H1 (cell line): ENCODE measurements around the gene SELENOF. TPM values are rescaled to one million over a fixed set of nuclear protein-coding genes. Genes with fewer than 3 reads are reported as not detected.

Source experiments
- CTCF ChIA-PET: fragments of 300-600 bp; sonication (Branson Sonifier 250); formaldehyde crosslinking; loops from one replicate; lab custom pipeline; 2021; ENCODE audit not compliant: partially characterized antibody; lab: Charles Lee
- POLR2A ChIA-PET: fragments of 300-600 bp; sonication (Branson Sonifier 250); formaldehyde crosslinking; loops from one replicate; lab custom pipeline; 2021; ENCODE audit warnings: inconsistent platforms; ENCODE audit not compliant: partially characterized antibody; lab: Charles Lee
- DNase-seq, 2 experiments: peaks; one replicate each; pipeline versions ENCODE4 v3.0.0 to v3.0.0-alpha.2; 2010 to 2022; ENCODE audit warnings: low spot score in 2 of 2, low read depth in 1 of 2, mixed read lengths in 1 of 2
- FAIRE-seq: peaks from 2 replicates; lab custom pipeline; 2011; peaks lifted over from hg19 to GRCh38; lab: Jason Lieb, UNC
- H2AFZ ChIP-seq: 2 replicates; pipeline ENCODE4 v1.8.1; 2012; ENCODE audit warnings: low read length, inconsistent platforms
- H2AK5ac ChIP-seq: 2 replicates; pipeline ENCODE4 v1.6.1; 2013; ENCODE audit warnings: low read depth, low read length
- H2BK120ac ChIP-seq: replicated peaks from 2 replicates; pipeline ENCODE3; 2013; ENCODE audit warnings: low read depth, low read length, inconsistent platforms
- H2BK12ac ChIP-seq: 2 replicates; pipeline ENCODE4 v1.6.1; 2013; ENCODE audit warnings: low read depth, low read length
- H2BK15ac ChIP-seq: 2 replicates; pipeline ENCODE4 v1.6.1; 2013; ENCODE audit warnings: low read length
- H2BK20ac ChIP-seq: 2 replicates; pipeline ENCODE4 v1.6.1; 2013; ENCODE audit warnings: low read length
- H2BK5ac ChIP-seq: 2 replicates; pipeline ENCODE4 v1.6.1; 2013; ENCODE audit warnings: low read depth, low read length
- H3K14ac ChIP-seq: 2 replicates; pipeline ENCODE4 v1.6.1; 2013; ENCODE audit warnings: inconsistent platforms; ENCODE audit not compliant: insufficient read length
- H3K18ac ChIP-seq: 2 replicates; pipeline ENCODE4 v1.6.1; 2013; ENCODE audit warnings: low read length; ENCODE audit errors: extremely low read depth
- H3K23ac ChIP-seq: 2 replicates; pipeline ENCODE4 v1.6.1; 2013; ENCODE audit warnings: inconsistent platforms; ENCODE audit not compliant: insufficient read length
- H3K23me2 ChIP-seq: 2 replicates; pipeline ENCODE4 v1.6.1; 2013; ENCODE audit warnings: low read depth, low read length
- H3K27ac ChIP-seq: 2 replicates; pipeline ENCODE4 v1.6.1; 2011; ENCODE audit warnings: low read depth, low read length, inconsistent platforms
- H3K27me3 ChIP-seq, 4 experiments: replicated peaks in 1 of 4; 1 replicate in 1 of 4; 2 replicates in 3 of 4; pipeline versions ENCODE4 v1.6.1 to v1.8.1; 2011 to 2013; ENCODE audit warnings: low read length in 3 of 4, mild to moderate bottlenecking in 3 of 4, inconsistent platforms in 2 of 4, mixed read lengths in 2 of 4, moderate library complexity in 1 of 4; ENCODE audit not compliant: control insufficient read depth in 3 of 4, insufficient read depth in 3 of 4; ENCODE audit errors: extremely low read depth in 1 of 4
- H3K36me3 ChIP-seq, 4 experiments: 2 replicates each; pipeline versions ENCODE4 v1.6.1 to v1.8.1; 2011 to 2013; ENCODE audit warnings: mild to moderate bottlenecking in 4 of 4, low read length in 3 of 4, moderate library complexity in 2 of 4, control low read depth in 1 of 4, inconsistent platforms in 1 of 4; ENCODE audit not compliant: insufficient read depth in 4 of 4, control insufficient read depth in 2 of 4
- H3K4ac ChIP-seq: replicated peaks from 2 replicates; pipeline ENCODE3; 2013; ENCODE audit warnings: low read length, low read depth, mixed read lengths, inconsistent platforms; ENCODE audit not compliant: insufficient read length
- H3K4me1 ChIP-seq, 4 experiments: replicated peaks in 1 of 4; 1 replicate in 1 of 4; 2 replicates in 3 of 4; pipeline versions ENCODE4 v1.6.1 to v1.8.1; 2011 to 2013; ENCODE audit warnings: low read length in 3 of 4, inconsistent platforms in 2 of 4, mixed read lengths in 1 of 4; ENCODE audit not compliant: insufficient read depth in 4 of 4, control insufficient read depth in 3 of 4
- H3K4me2 ChIP-seq, 2 experiments: 2 replicates each; pipeline versions ENCODE4 v1.6.1 to v1.8.1; 2011 to 2013; ENCODE audit warnings: low read depth in 2 of 2, low read length in 2 of 2, control low read depth in 1 of 2, inconsistent platforms in 1 of 2, mild to moderate bottlenecking in 1 of 2; ENCODE audit not compliant: insufficient read depth in 1 of 2
- H3K4me3 ChIP-seq, 4 experiments: fragments of 200-600, 300-600 bp in 1 of 4; sonication (generic), shearing (Covaris generic), sonication (Bioruptor Twin) in 1 of 4; 2 replicates each; pipeline versions ENCODE4 v1.5.1 to v1.8.1; 2011 to 2016; ENCODE audit warnings: low read length in 4 of 4, low read depth in 3 of 4, control low read depth in 2 of 4, inconsistent platforms in 2 of 4, mild to moderate bottlenecking in 2 of 4, mixed read lengths in 1 of 4, moderate library complexity in 1 of 4; ENCODE audit not compliant: insufficient read depth in 2 of 4; ENCODE audit errors: extremely low read depth in 1 of 4
- H3K56ac ChIP-seq: replicated peaks from 2 replicates; pipeline ENCODE3; 2013; ENCODE audit warnings: low read depth, mild to moderate bottlenecking, mixed read lengths, low read length, inconsistent platforms; ENCODE audit not compliant: insufficient read length
- H3K79me1 ChIP-seq: 2 replicates; pipeline ENCODE4 v1.6.1; 2013; ENCODE audit warnings: low read depth, low read length, control low read depth
- H3K79me2 ChIP-seq, 2 experiments: 2 replicates each; pipeline versions ENCODE4 v1.6.1 to v1.8.1; 2012 to 2013; ENCODE audit warnings: low read length in 2 of 2, mild to moderate bottlenecking in 2 of 2, inconsistent platforms in 1 of 2; ENCODE audit not compliant: insufficient read depth in 2 of 2, control insufficient read depth in 1 of 2
- H3K9ac ChIP-seq, 4 experiments: replicated peaks in 1 of 4; 1 replicate in 1 of 4; 2 replicates in 3 of 4; pipeline versions ENCODE4 v1.6.1 to v1.8.1; 2011 to 2013; ENCODE audit warnings: low read depth in 3 of 4, low read length in 3 of 4, control low read depth in 2 of 4, mild to moderate bottlenecking in 2 of 4, moderate library complexity in 2 of 4, inconsistent platforms in 1 of 4; ENCODE audit errors: extremely low read depth in 1 of 4
- H3K9me3 ChIP-seq, 2 experiments: 2 replicates each; pipeline versions ENCODE4 v1.6.1 to v1.8.1; 2012 to 2013; ENCODE audit warnings: mild to moderate bottlenecking in 2 of 2, moderate library complexity in 2 of 2, control low read depth in 1 of 2, inconsistent platforms in 1 of 2, low read depth in 1 of 2, low read length in 1 of 2, mixed read lengths in 1 of 2; ENCODE audit not compliant: insufficient read depth in 2 of 2
- H4K20me1 ChIP-seq, 2 experiments: replicated peaks in 1 of 2; 2 replicates each; pipeline versions ENCODE3 to v1.8.1; 2011 to 2013; ENCODE audit warnings: inconsistent platforms in 2 of 2, low read length in 2 of 2, mild to moderate bottlenecking in 1 of 2; ENCODE audit not compliant: insufficient read depth in 2 of 2, control insufficient read depth in 1 of 2
- H4K5ac ChIP-seq: 2 replicates; pipeline ENCODE4 v1.6.1; 2013; ENCODE audit warnings: low read length, low read depth, mixed read lengths, inconsistent platforms; ENCODE audit not compliant: insufficient read length
- H4K8ac ChIP-seq: 2 replicates; pipeline ENCODE4 v1.8.0; 2013; ENCODE audit warnings: mild to moderate bottlenecking, moderate library complexity, low read length, inconsistent platforms; ENCODE audit not compliant: insufficient read depth; ENCODE audit errors: extremely low read depth
- H4K91ac ChIP-seq: replicated peaks from 2 replicates; pipeline ENCODE3; 2013; ENCODE audit warnings: low read length, mixed read lengths, inconsistent platforms; ENCODE audit not compliant: insufficient read length
- BACH1 ChIP-seq: IDR thresholded peaks from 2 replicates; pipeline ENCODE4 v1.6.1; 2012; ENCODE audit warnings: low read length, improper control_type of control experiment
- CTBP2 ChIP-seq: IDR thresholded peaks from 2 replicates; pipeline ENCODE4 v1.7.0; 2011; ENCODE audit warnings: borderline replicate concordance, mild to moderate bottlenecking, moderate library complexity, mixed read lengths, low read length; ENCODE audit not compliant: insufficient read depth, insufficient read length
- EZH2 ChIP-seq: fragments of 200-600 bp; sonication (generic); IDR thresholded peaks from 2 replicates; pipeline ENCODE4 v1.7.1; 2012; ENCODE audit warnings: low read depth, mild to moderate bottlenecking, moderate library complexity, low read length, inconsistent platforms; ENCODE audit not compliant: severe bottlenecking
- NANOG ChIP-seq: IDR thresholded peaks from 2 replicates; pipeline ENCODE4 v1.6.1; 2011; ENCODE audit warnings: low read length, low read depth, mild to moderate bottlenecking, inconsistent platforms; ENCODE audit not compliant: insufficient read depth, poor library complexity, severe bottlenecking
- POLR2AphosphoS5 ChIP-seq: IDR thresholded peaks from 2 replicates; pipeline ENCODE4 v1.6.1; 2011; ENCODE audit warnings: low read depth, low read length
- RBBP5 ChIP-seq: IDR thresholded peaks from 2 replicates; pipeline ENCODE4 v1.7.1; 2012; ENCODE audit warnings: low read depth, mild to moderate bottlenecking, inconsistent platforms, low read length, moderate library complexity, borderline replicate concordance
- TEAD4 ChIP-seq: IDR thresholded peaks from 2 replicates; pipeline ENCODE4 v1.6.1; 2012; ENCODE audit warnings: low read depth, low read length, inconsistent platforms, mixed read lengths
- WGBS, 2 experiments: shearing (Covaris generic) in 1 of 2; methylation state at CpG; one replicate each; pipeline versions ENCODE4 v1.1.6 to v1.1.7; 2013 to 2015; ENCODE audit warnings: low lambda C conversion rate in 2 of 2, mixed read lengths in 2 of 2, inconsistent platforms in 1 of 2, low coverage in 1 of 2, missing lambda C conversion rate in 1 of 2; ENCODE audit not compliant: insufficient replicate concordance in 2 of 2, insufficient coverage in 1 of 2, insufficient read length in 1 of 2; ENCODE audit errors: extremely low coverage in 1 of 2, missing lambda C conversion rate in 1 of 2; 5-methylcytosine and 5-hydroxymethylcytosine counted together
- polyA plus RNA-seq, 7 experiments: library from polyadenylated mRNA; depleted of rRNA in 3 of 7; stranded (reverse) in 5 of 7; unstranded in 2 of 7; fragments of >200 nt in 5 of 7; fragments of 200-250 nt in 2 of 7; gene quantifications; 1 replicate in 5 of 7; 2 replicates in 1 of 7; 4 replicates in 1 of 7; pipeline versions ENCODE4 v1.2.1 to v1.2.3, GENCODE V29; 2011 to 2013; ENCODE audit warnings: missing spikeins in 2 of 7, mixed read lengths in 2 of 7
- total RNA-seq: library from RNA; stranded (reverse); fragmentation: NEBNext Ultra II Directional; extraction: Animal tissue kit (Norgen Biotek cat#: 25700); gene quantifications from 2 replicates; pipeline ENCODE4 v1.2.1, GENCODE V29; 2021

The SELENOF gene
- total and polyA plus RNA-seq, 2 of the 8 experiments (the other 6 are each of a cell fraction or from before 2014, with no cell fraction given): 70.7 to 163 TPM

- Histone ChIP-seq H4K8ac (no peak overlapping the region), H3K56ac (no peak overlapping the region), H3K9me3 (no peaks in the 10 kb centered on the region), H2BK120ac (no peak overlapping the region), H3K9ac (no peak overlapping the region; a peak in 1 of 7 replicates), H3K18ac (no peak overlapping the region), H3K36me3 (no peaks in the 10 kb centered on the region), H2BK5ac (no peak overlapping the region), H3K27me3 (no peaks in the 10 kb centered on the region), H4K91ac (no peak overlapping the region), H3K4ac (no peak overlapping the region), H2BK20ac (no peak overlapping the region), H2BK15ac (no peak overlapping the region), H2AFZ (no peak overlapping the region), H3K79me2 (no peaks in the 10 kb centered on the region), H3K4me1 (no peaks in the 10 kb centered on the region; a peak in 1 of 7 replicates), H3K4me2 (no peak overlapping the region), H2BK12ac (no peak overlapping the region), H4K20me1 (peaks cover 0 to 1% of the 10 kb centered on the region in 2 experiments), H3K23ac (no peak overlapping the region), H3K23me2 (no peaks in the 10 kb centered on the region), H4K5ac (no peak overlapping the region), H2AK5ac (no peak overlapping the region), H3K4me3 (no peak overlapping the region), H3K14ac (no peak overlapping the region), H3K79me1 (no peaks in the 10 kb centered on the region), H3K27ac (no peak overlapping the region)
- TF ChIP-seq CTBP2 (no peak), TEAD4 (no peak), POLR2AphosphoS5 (no peak), RBBP5 (no peak), BACH1 (no peak), NANOG (no peak), EZH2 (no peak)
- WGBS, 2 experiments: 74% methylated on average over 3 of the region's 3 CpGs; no CpG with 5 or more reads in 1 of the 2 experiments
- CTCF ChIA-PET: interaction anchor here (1.0 to 3.9 kb wide), 4 partner anchors 10 to 241 kb away, joined by 3 to 21 read pairs (median 4); no protein-coding TSS in a partner anchor
- no peak for FAIRE-seq
- POLR2A ChIA-PET: interaction anchor here (0.8 to 1.1 kb wide), 2 partner anchors 9 to 90 kb away, joined by 3 read pairs; partner anchors contain the start of gene HS2ST1
- no peak for DNase-seq
These were observed 90.0 kb downstream of the SELENOF start for GRCh38 chr1:86823821-86824500.
